G401 (cell line): ENCODE results near the gene SRRM1. TPM values are rescaled to one million over a fixed set of nuclear protein-coding genes. Genes with fewer than 3 reads are reported as not detected.

ENCODE experiments used
- DNase-seq: peaks from one replicate; pipeline ENCODE4 v3.0.0-alpha.2; 2015; ENCODE audit warnings: low spot score
- in situ Hi-C: cut with HindIII; loops from 2 replicates; pipeline ENCODE4 v1.10.0; 2016; ENCODE audit warnings: low sequenced_read_pairs, mixed read lengths
- total RNA-seq: library from RNA; depleted of rRNA; stranded (reverse); fragments of >200 nt; shearing (Covaris generic); gene quantifications from 2 replicates; pipeline ENCODE4 v1.2.3, GENCODE V29; 2014; rRNA removed

The SRRM1 gene, protein sequence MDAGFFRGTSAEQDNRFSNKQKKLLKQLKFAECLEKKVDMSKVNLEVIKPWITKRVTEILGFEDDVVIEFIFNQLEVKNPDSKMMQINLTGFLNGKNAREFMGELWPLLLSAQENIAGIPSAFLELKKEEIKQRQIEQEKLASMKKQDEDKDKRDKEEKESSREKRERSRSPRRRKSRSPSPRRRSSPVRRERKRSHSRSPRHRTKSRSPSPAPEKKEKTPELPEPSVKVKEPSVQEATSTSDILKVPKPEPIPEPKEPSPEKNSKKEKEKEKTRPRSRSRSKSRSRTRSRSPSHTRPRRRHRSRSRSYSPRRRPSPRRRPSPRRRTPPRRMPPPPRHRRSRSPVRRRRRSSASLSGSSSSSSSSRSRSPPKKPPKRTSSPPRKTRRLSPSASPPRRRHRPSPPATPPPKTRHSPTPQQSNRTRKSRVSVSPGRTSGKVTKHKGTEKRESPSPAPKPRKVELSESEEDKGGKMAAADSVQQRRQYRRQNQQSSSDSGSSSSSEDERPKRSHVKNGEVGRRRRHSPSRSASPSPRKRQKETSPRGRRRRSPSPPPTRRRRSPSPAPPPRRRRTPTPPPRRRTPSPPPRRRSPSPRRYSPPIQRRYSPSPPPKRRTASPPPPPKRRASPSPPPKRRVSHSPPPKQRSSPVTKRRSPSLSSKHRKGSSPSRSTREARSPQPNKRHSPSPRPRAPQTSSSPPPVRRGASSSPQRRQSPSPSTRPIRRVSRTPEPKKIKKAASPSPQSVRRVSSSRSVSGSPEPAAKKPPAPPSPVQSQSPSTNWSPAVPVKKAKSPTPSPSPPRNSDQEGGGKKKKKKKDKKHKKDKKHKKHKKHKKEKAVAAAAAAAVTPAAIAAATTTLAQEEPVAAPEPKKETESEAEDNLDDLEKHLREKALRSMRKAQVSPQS
- 29.3 and 30.7 TPM in 2 replicates for total RNA-seq

DNA sequence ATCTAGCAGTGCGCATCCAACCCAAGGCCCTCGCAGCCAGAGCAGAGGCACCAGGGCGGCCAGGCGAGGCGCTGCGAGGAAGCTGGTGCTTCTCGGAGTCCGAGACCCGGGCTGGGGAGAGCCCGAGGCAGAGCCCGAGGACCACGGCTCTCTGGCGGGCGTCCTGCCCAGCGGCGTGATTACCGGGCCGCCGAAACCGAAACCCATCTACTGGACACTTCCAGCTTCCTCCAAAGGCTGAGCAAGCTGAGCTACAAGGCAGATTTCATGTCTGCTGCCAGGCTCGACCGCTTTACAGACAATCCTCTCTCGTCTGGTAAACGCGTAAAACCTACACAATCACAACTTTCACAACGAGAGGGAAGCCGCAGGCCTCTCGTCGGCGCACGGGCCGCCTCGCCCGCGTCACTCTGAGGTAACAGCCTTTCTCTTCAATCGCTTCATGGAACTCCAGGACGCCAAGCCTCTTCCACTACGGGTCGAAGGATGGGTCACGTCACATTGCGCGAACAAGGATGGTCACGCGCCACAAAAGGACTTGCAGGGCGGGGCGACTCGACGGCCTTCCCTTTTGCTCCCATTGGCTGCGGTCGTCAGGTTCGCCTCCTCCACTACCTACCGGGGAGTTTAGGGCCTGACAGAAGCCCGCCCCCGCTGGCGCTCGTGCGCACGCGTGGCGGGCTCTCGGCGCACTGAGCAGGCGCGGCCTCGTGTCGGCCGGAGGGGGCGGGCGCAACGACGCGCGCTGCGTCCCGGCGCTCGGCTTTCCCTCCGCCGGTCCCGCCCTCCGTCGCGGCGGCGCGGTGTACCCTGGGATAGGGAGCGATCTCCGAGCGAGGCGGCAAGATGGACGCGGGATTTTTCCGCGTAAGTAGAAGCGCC lies at the start of gene SRRM1:
Gene SRRM1 (plus strand): TSS at position 822 of the 882 bp plus-strand sequence. CDS start 25 bp downstream, at position 847.
- in situ Hi-C loops: no loop called here
- DNase-seq: peak; percentile 100

DNA sequence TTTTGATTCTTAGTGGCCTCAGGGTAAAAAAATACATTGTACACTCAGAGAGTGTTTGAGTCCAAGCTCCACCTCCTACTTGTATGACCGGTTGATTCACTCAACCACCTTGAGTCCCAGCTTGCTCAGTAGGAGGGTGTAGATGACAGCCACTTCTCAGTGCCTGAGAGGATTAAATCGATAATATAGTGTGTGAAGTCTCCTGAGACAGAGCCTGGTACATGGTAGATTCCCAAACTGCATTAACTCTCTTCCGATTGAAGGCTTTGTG lies 48.8 kb upstream of the SRRM1 start:
- in situ Hi-C loops: no loop called here

DNA sequence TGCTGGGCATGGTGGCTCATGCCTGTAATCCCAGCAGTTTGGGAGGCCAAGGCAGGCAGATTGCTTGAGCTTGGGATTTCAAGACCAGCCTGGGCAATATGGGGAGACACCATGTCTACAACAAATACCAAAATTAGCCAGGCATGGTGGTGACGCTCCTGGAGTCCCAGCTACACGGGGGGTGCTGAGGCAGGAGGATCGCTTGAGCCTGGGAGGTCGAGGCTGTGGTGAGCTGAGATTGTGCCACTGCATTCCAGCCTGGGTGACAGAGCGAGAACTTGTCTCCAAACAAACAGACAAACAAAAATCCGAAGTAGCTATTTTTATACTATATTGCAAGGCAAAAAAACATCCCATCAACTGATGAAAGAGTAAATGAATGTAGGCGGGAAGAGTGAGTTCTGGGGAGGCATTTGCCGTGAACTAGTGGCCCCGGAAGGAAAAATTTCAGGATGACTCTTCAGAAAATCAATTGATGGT lies 46.7 kb upstream of the SRRM1 start:
- in situ Hi-C loops: no loop called here
- DNase-seq: no peak

More for the DNA sequence above, 48.8 kb upstream of the SRRM1 start:
- no peak for DNase-seq

DNA sequence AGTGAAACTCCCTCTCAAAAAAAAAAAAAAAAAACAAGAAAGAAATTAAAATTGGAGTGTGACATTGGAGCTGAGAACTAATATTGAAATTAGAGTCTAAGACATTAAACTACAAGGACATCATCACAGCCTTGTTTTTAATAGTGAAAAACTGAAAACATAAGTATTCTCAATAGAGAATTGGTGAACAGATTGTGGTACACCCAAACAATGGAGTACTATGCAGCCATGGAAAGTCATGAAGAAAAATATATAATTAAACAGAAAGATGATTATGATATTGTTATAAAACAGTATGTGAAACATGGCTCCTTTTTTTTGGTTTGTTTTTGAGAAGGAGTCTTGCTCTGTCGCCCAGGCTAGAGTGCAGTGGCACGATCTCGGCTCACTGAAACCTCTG lies 43.8 kb upstream of the SRRM1 start:
- in situ Hi-C loops: no loop called here
- no peak for DNase-seq

DNA sequence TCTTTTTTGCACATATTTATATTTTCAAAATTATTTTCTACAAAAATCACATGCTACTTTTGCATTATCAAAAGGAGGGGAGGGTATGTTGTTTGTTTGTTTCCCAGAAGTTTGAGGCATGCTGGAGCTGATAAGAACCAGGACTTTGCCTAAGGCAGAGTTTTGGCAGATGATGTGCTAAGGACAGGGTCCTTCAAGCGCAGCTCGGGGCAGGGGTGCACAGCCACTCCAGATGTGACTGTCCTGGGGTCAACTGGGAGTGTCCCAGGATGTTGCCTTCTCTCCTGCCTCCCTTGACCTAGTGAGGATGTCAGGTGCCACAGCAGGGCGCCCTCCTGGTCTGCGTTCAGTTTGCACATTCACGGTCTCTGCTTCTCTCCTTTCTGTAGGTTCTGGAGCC lies 42.6 kb upstream of the SRRM1 start:
- in situ Hi-C loops: no loop called here
- no peak for DNase-seq

DNA sequence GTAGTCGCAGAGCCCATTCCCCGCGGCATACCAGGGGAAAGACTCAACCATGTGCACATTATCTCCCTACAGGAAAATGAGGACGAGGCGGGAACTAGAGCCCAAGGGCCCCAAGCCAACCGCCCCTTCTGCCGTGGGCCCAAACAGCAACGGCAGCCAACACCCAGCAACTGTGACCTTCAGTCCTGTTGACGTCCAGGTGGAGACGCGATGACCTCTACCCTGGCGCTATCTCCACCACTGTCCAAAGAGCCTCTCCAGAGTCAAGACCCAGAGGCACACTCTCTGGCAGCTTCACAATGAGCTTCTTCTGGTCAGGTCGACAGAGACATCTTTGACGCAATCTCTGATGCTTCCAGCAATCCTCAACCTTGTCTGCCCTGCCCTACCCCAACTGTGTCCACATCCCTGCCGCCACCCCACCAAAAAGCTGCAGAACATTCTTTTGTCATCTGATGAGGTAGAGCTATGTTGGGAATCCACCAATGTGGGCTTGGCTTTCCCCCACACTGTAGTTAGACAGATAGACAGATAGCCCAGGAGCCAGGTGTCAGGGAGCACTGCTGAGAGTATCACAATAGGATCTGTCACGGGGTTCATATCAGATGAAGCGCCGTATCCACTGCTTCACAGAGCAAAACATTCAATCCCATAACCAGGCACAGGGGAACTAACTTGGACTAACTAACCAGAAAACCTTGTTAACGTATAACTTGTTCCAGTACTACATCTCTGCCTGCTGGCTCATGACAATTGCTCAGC lies 37.4 kb upstream of the SRRM1 start:
- no peak for DNase-seq
- in situ Hi-C loops: no loop called here

DNA sequence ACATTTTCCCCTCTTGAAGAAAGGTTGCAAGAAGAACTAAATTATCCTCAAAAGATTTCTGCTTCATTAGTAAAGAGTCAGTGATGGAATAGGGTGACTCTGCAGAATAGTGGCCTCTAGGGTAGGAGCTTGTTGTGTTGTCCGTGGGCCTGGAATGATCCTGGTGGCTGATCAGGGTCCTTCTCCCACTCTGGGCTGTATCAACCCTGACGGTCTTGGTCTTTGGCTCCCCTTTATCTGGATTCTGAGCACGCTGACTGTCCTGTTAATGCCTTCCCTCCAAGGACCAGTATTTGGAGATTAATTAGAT lies 36.9 kb upstream of the SRRM1 start:
- DNase-seq: no peak
- in situ Hi-C loops: no loop called here

DNA sequence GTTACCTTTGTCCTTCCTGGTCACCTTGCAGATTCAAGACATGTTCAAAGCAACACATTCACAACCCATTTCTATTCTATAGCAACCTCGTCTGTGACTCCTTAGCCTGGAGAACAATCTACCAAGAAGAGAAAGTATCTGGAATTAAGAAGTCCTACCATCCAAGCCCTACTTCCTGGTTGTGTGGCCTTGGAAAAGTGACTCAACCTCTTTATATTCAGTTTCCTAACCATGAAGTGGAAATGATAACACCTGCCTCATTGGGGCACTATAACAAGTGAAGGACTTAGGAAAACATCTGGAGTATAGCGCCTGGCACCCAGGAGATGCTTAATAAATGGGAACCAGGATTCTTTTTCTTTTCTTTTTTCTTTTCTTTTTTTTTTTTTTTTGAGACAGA lies 36.5 kb upstream of the SRRM1 start:
- DNase-seq: no peak
- in situ Hi-C loops: no loop called here

DNA sequence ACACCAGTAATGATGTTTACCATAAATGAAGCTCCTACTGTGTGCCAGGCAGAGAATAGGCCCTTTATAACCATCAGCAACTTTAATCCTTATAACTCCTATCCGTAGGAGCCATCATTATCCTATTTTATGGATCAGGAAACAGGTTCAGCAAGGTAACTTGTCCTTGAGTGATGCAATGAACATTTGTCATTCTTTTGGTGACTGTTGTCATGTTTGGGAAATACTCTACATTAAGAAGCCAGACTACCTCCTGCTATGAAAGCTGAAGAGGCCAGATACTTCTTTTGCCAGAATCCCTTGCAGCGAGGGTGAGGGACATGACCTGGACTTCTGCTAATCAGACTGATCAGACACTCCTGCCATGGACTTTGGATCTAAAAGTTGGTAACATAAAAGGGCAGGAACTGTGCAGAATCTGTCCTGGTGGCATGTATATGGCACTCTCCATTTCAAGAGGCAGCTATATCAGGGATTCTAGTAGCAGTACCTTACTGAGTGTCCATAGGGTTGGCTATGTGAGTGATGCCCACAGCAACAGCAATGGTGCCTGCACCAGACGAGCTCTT lies 33.1 kb upstream of the SRRM1 start:
- no peak for DNase-seq
- in situ Hi-C loops: no loop called here

DNA sequence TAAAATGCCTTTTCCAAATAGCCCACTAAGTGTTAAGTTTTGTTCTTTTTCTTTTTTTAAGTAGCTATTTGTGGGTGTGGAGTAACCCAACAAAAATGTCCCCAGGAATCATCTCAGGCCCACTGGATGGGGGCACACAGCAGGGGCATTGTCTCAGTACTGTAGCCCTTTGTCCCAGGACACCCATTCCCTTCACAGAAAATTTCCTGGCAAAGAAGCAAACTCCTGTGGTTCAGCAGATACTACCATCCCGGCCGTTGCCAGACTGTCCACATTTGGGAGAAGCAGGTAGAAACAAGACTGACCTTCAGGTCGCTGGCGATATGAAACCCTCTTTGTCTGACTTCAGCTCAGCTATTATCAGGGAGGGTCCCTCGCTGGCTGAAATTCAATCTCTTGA lies 23.7 kb upstream of the SRRM1 start:
- no peak for DNase-seq
- in situ Hi-C loops: no loop called here

DNA sequence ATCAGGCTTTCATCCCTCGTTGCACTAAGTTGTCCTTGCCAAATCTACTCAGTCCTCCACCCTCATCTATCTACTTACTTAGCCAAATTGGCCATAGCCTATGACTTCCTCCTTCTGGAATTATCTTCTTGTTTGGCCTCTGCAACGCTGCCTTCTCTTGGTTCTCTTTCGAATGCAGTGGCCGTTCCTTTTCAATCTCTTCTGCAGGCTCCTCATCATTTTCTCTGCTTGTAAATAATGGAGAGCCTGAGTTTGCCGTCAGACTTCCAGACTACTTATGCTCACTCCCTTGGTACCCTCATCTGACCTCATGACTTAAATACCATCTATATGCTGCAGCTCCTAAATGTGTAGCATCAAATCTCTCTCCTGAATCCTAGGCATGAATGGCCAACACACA lies 22.4 kb upstream of the SRRM1 start:
- no peak for DNase-seq
- in situ Hi-C loops: no loop called here

DNA sequence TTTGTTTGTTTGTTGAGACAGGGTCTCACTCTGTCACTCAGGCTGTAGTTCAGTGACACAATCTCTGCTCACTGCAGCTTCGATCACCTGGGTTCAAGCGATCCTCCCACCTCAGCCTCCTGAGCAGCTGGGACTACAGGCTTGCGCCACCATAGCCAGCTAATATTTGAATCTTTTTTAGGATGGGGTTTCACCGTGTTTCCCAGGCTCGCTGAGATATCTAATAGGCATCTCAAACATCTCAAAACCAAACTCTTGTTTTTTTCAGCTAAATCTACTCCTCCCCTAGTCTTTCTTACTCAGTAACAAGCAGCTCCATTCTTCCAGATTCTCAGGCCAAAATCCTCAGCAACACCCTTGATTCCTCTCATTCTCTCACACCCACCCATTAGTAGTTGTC lies 22.0 kb upstream of the SRRM1 start:
- in situ Hi-C loops: no loop called here
- no peak for DNase-seq

DNA sequence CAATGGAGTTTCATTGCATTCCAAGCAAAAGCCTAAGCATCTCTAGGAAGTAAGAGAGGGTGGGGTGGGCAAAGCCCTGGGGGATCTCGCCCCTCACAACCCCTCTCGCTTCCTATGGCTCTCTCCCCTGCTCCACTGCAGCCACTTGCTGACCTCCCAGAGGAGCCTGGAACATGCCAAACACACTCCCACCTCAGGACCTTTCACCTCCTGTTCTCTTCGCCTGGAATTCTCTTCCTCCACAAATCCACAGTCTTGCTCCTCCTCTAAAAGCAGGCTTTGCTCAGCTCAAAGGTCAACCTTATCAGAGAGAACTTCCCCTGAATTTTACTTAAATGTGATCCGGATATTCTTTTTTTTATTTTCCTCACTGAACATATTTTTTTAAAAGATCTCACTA lies 20.9 kb upstream of the SRRM1 start:
- no peak for DNase-seq
- in situ Hi-C loops: no loop called here

DNA sequence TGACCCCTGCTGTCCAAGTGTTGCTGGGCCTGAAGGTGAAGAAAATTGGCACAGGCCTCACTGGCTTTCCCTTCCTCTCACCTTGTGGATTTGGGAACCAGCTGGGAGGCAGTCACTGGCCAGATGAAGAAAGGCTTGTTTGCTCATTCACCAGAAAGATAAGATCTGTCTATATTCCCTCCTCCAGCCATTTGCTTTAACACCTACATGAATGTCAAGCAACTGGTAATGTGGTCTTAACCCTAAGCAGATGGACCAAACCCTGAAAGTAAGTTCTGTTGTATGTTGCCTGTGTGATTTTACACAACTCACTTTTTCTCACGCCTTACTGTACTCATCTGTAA lies 10.3 kb upstream of the SRRM1 start:
- in situ Hi-C loops: no loop called here
- DNase-seq: no peak

DNA sequence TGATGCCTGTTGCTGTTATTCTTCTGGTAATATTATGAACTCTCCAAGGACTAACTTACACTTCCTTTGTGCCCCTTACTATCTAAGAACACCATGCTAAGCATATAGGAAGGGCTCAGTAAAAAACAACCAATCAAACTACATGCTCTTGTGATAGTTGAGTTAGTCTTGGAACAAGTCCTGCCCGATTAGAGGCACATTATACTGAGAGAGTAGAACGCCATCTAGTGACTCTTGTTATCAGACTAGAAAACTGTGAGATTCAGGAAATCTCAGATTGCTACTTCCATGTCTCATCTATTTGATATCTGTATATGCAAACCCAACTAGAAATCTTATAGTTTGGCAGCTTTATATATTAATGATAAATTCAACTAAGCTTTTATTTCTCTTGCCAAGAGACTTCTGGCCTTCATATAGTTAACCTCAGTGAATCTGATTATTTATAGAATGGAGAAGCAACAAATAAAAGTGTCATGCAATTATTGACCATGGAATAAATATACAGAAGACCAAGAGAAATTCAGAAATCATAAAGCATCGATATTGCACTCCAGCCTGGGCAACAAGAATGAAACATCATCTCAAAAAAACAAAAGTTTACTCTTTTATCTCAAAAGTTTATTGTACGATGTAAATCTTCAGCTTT lies 7.8 kb upstream of the SRRM1 start:
- in situ Hi-C loops: no loop called here
- peak; percentile 85 for DNase-seq

DNA sequence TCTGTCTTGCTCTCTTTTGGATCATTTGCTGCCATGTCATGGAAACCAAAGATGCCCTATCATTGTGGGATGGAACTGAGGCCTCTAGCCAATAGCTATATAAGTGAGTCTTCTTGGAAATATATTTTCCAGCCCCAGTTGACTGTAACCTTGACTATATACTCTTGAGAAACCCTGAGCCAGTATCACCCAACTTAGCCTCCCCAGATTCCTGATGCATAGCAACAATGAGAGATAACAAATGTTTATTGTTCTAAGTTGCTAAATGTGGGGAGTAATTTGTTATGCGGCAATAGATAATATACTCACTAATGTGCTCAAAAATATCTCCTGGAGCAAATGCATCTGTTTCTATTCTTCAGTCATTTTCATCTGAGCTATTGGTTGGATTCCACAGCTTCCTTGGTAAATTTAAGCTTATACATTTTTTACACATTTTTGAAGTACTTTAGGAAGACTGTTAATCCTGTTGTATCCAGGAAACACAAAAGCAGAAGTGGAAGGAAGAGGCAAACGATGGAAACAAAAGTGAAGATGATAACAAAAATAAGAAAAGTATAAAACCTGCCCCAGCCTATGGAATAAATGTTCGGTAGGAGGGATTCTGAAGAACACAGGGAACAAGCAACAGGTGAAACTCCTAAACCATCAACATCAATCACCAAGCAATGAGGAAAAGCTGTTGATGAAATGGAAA lies 6.3 kb upstream of the SRRM1 start:
- in situ Hi-C loops: no loop called here
- no peak for DNase-seq

DNA sequence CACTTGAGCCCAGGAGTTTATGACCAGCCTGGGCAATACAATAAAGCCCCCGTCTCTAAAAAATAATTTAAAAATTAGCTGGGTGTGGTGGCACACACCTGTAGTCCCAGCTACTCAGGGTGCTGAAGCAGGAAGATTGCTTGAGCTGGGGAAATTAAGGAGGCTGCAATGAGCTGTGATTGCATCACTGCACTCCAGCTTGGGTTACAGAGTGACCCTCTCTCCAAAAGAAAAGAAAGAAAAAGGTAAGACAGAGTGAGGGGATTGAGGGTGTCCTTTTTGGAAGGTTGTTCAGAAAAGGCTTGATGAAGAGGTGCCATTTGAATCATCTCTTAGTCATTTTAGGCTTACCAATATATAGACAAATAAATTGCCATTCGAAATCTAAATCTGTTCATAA lies 4.0 kb upstream of the SRRM1 start:
- in situ Hi-C loops: no loop called here
- DNase-seq: no peak

DNA sequence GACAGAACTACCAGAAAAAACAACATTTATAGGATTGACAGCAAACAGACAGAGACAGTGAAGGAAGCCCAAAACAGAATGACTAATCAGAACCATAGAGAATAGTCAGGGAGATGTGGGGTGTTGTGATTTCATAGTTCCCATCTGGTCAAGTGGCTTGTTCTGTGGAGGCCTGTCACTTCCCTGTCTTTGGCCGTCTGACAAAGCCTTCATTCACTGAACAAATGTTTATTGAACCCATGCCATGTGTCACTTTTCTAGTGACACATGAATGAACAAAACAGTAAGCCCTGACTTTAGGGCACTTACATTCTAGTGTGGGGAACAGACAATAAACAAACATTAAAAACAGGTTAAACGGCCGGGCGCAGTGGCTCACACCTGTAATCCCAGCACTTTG lies 3.2 kb upstream of the SRRM1 start:
- in situ Hi-C loops: no loop called here
- DNase-seq: no peak
